Measurements from ENCODE around the gene CADM2.
"Not testable (repeated sequence)": the region's sequence is repeated elsewhere in the genome, so short reads cannot be mapped to it uniquely, and the experiment has no call there.

The CADM2 gene

DNA sequence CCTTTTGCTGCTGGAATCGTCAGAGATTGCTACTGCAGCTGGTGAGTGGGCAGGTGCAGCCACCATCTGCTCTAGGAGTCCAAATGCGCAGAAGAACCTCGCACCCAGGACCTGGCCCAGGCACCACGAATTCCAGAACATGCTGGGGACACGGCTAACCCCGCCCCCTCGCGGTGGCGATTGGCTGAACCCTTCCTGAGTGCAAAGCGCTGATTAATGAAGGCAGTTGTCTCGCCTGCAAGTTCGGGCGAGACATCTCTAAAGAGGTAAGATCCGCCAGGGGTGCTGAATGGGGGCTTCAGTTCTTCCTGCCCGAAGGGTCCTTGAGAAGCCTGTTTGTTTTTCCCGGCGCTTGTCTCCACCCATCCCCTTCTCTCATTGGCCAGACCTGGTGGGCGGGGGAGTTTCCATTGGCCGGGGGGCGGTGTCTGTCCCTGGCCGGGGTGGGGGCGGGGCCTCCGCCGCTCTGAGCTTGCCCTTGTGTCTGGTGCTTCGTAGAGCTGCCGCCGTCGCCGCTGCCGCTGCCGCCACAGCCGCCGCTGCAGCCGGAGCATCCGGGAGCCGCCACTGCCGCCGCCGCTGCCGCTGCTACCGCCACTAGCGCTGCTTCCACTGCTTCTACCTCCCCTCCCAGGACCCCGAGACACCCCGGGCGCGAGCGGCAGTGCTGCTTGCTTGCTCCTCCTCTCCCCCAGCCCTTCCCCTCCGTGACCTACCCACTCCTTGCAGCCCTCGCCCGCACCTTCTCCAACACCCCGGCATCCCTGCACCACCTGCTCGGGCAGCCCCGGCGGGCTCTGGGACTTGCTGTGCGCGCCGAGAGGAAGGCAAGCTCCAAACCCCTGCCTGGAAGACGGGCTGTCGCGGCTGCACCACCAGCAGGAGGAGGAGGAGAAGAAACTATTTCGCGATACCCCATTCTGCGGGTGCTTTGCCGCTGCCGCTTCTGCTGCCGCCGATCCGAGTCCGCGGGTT lies at the start of gene CADM2:
Gene CADM2 (plus strand): TSS at position 495 of the 975 bp plus-strand sequence.
- DNase-seq (ENCODE audit: low read depth, low spot score) = peak; percentile 42

DNA sequence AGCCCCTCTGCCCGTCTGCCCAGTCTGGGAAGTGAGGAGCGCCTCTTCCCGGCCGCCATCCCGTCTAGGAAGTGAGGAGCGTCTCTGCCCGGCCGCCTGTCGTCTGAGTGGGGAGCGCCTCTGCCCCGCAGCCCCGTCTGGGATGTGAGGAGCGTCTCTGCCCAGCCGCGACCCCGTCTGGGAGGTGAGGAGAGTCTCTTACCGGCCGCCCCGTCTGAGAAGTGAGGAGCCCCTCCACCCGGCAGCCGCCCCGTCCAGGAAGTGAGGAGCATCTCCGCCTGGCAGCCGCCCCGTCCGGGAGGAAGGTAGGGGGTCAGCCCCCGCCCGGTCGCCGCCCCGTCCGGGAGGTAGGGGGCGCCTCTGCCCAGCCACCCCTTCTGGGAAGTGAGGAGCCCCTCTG lies 40.2 kb upstream of the CADM2 start:
- not testable (repeated sequence) for DNase-seq (ENCODE audit: low read depth, low spot score)

DNA sequence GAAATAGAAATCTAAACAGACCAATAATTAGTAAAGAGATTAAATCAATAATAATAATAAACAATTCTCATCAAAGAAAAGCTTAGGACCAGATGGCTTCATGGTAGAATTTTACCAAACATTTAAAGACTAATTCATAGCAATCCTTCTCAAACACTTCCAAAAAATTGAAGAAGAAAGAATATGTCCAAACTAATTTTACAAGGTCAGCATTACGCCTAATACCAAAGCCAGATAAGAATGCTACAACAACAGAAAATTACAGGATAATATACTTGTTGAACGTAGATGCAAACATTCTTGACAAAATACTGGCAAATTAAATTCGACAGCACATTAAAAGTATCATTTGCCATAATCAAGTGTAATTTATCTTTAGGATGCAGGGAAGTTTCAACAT lies 36.1 kb upstream of the CADM2 start:
- no peak for DNase-seq (ENCODE audit: low read depth, low spot score)

DNA sequence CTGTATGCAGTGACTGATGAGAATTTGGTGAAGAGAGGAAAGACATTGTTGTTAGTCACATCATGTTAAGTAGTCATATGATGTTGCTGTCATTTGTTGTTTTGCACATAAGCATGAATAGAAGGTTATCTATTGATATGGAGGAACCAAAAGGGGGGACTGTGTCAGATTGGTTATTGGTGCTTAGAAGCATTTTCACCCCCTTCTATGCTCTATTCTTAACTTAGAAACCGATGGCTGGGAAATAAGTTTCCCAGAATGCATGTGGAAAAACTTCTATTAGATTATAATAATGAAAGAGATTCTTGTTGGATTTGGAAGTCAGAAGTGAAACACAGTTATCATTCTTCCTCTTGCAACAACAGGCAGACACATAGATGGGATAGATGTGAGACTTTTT lies 33.2 kb upstream of the CADM2 start:
- DNase-seq (ENCODE audit: low read depth, low spot score) = no peak

DNA sequence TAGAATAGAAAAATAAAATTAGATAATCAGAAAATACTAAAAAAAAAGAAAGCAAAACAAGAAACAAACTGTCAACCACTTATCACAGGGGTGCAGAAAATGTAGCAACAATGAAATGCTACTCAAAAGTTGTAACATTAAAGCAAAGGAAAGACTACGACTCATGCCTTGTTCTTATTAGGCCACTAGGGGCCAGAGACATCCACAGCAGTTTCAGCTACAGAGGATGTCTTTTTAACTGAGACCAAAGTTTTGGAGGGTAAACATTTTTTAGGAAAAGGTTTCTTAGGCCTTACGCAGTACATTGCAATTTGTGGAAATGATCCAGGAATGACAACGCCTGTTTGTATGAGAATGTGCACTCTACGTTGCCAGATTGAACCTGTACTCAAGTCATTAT lies 15.4 kb upstream of the CADM2 start:
- no peak for DNase-seq (ENCODE audit: low read depth, low spot score)

DNA sequence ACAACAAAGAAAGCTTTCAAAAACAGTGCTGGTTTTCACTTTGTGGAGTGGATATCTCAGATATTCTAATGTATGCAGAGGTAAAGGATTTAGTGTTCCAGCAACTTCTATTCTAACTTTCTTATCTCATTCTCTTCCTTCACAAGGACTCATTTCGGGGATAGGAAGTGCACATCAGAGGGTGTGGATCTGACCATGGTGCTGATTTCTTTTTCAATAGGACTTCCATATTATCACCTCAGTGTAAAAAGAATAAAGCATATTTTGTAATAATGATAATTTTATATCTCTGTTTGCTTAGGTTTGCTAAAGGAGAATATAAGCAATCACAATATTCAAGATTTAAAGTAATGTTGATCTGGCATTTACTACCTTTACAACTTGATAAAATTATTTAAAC lies 12.5 kb upstream of the CADM2 start:
- DNase-seq (ENCODE audit: low read depth, low spot score) = no peak

DNA sequence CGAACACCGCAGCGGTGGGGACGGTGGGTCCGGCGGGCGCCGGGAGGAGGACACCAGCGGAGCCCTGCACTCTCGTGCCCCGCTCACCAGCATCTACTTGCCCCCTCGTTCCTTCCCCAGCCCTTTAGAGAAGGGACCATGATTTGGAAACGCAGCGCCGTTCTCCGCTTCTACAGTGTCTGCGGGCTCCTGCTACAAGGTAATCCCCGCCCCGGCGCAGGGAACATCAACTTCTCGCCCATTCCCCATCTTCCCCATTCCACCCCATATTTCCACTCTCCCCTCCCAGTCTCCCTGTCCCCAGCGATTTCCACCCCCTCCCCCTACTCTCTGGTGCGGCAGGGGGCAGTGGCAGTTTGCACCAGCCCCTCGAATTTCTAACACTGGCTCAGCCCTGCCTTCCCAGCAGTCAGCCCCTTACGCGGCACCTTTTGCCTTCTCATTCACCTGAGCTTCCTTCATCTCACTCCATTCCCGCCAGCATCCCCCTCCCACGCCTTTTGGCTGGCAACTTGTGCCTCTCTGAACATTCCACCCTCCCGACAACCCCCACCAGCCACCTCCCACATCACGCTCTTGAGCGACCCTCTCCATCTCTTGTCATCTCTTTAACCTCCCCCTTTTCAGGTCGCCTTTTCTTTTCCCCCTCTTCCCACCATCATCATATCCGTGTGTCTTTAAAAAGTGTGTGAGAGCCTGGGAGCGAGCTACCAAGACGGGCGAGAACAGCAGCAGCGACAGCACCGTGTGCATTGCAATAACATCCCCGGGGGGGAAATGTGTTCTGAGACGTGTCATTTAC lies 882 bp downstream of the CADM2 start:
- no peak for DNase-seq (ENCODE audit: low read depth, low spot score)

DNA sequence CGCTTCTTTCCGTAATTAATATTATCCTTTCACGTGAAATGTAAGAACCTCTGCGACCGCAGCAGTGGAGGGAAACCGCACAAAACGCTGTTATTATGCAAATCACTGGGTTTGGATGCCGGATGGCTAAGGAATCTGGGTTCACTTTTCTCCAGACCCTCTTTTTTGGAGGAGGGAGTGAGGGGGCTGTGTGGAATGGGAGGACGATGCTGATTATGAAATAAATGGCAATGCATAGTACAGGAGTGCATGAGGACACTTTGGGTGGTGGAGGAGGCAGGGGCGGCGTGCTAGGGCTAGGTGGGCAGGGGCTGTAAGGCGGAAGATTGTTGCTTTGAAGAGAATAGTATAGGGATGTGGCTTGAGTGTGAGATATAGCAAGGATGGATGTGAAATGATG lies 1.8 kb downstream of the CADM2 start:
- DNase-seq (ENCODE audit: low read depth, low spot score) = no peak

DNA sequence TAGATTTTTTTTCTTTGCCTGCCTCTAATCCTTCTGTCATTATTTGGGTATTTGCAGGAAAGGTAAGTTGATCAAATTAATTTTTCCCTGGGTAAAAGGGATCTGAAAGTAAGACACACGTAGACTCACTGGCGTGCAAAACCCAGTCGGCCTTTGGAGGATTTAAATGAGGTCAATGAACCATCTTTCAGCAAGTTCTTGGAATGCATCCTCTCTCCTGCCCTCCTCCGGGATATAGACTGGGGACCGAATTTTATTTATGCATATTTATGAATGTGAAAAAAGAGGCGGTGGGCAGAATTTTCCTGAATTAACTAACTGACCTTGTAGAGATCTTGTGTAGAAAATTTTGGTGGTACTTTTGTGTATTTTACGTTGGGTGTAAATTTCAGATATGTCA lies 2.2 kb downstream of the CADM2 start:
- DNase-seq (ENCODE audit: low read depth, low spot score) = no peak

DNA sequence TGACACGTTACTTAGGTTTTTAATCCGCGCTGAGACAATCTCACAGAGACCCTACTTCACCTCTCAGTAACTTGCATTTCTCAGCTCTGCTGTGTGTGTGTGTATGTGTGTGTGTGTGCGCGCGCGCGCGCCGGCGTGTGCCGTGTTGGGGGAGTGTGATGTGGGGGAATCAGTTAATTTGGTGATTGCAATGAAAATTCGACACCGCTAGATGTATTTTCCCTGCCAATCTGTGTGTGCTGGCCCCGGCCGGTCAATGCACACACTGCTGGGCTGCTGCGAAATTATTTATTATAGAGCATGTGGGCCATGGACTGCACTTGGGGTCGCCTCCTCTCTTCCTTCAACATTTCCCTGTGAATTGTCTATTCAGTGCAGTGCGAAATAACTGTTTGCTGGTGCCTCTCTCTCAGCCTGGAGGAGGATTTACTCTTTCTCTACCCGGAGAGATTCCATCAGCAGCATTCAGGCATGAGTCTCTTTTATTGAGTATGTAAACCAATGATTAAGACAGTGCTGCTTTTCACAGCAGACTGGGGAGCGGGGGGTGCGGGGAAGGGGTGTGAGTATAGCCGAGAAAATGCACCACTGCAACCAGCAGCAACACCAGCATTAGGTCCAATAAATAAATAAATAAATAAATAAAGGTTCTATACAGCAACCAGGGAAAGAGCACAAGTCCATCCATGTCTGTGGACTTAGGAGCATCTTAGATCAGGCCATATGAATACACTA lies 2.9 kb downstream of the CADM2 start:
- DNase-seq (ENCODE audit: low read depth, low spot score) = no peak

DNA sequence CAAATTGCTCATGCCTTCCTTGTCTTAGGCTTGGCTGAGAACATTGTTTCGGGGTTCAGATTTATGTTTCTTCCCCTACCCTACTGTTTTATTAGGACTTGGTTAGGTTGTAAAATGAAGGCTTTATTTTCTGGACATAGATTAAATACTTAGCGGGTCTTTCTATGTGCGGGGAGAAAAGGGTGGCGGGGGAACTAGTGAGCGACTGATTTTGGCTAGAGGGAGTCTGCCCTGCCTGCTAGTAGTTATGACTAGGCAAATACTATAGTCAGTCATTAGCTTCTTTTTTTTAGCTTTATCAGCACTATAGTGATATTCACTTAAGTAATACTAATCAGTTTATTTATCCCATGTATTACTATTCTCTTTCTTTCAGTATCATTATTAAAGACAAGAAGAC lies 3.6 kb downstream of the CADM2 start:
- no peak for DNase-seq (ENCODE audit: low read depth, low spot score)

DNA sequence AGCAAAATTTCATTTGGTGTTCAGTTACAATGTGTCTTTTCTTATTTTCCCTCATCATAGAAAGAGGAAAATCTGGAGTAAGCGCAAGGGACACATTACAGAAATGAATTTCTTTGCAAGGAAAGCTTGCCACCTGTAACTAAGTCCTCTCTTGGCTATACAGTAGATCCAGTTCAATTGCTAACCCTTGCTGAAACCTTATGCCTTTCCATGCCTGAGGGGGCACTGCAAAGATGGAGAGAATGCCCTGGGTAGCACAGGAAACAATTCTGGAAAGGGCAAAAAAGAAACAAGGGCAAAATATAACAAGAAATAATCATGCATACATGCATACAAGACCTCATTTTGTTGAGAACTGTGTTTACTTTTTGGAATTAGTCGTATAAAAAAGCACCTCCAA lies 4.3 kb downstream of the CADM2 start:
- DNase-seq (ENCODE audit: low read depth, low spot score) = no peak

DNA sequence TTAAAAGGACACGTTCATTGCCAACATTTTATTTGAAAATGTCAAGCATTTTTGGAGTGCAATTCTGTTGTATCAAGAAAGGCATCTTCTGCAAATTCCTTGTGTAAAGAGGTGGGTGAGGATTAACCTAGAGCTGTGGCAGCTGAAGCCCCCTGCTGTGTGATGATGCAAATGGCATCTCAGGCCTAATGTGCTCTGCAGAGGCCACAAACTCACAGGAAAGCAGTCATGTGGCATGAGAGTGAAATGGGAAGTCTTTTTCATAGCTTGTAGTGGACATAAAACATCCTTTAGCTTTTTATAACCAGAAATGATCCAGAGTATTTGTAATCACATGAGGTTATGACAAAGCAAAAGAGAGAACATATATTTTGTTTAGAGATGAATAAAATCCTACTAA lies 6.4 kb downstream of the CADM2 start:
- no peak for DNase-seq (ENCODE audit: low read depth, low spot score)

DNA sequence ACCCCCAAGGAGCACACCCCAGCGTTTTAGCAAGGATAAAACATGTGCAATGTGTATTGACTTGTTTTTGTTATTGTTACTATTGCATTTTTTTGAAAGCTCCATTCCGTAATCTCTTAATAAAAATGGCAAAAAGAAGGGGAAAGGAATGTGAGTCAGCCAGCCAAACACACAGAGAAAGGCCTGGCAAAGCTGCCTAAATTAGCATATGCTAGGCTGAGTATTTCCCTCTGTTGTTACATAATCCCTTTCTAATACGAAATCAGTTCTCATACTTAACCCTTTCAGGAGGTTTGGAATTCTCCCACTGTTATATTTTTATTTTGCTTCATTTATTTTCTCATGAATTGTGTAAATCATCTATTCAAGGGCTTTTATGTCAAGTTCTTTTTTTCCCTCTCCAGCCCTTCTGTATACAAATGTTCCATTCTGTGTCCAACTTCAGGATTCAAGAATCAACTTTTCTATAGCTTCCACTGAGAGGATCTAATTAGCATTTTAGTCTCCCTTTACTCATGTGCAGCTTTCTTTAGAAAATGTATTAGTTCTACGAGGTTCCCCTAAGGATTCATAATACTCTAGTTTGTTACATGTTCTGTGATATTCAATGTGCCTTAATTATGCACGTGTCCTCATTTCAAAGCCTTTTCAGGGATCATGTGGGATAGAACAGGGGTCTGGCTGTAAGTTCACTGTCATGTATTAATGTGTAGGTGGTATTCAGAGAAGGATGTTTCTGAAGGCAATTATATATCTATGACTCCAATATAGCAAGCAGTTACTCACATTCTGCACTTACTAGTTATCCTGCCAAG lies 9.2 kb downstream of the CADM2 start:
- no peak for DNase-seq (ENCODE audit: low read depth, low spot score)

DNA sequence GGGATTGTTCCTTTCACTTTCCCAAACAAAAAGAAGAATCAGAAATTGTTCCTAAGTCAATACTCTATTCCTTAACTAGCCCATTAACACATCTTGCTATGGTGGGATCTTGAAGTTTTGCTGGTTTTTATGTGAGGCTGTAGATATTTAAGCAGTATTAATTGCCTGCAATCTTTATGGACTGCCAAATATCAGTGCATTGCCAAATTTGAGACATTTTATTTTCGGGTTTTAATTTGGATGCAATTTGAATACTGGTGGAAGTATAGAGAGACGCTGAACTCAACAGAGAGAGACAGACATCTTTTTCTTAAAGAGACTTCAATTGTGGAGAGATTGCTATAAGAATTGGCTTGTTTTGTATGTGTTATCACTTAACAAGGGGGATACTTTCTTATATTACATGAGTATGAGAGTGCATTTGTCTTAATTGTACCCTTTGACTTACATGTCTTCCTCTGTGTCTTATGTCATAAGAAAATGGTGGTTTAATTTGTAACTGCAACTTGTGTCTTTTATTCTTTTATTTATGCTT lies 10.0 kb downstream of the CADM2 start:
- DNase-seq (ENCODE audit: low read depth, low spot score) = no peak

DNA sequence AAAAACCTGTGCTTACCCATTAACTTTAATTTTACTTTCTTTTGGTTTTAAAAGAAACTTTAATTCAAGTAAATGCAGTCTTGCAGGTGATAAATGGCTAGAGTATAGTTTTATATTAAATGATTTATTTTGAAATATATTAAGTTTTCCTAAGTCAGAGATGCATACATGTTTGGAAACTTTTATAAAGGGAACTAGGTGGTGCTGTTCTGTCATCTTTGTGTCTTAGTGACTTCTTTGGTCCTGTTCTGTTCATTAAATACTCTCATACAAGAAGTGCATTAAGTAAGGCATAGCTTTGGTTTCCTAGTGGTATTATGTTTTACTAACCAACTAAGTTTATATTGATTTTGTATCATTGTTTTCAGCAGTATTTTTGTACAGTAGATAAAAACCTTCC lies 15.6 kb downstream of the CADM2 start:
- no peak for DNase-seq (ENCODE audit: low read depth, low spot score)

DNA sequence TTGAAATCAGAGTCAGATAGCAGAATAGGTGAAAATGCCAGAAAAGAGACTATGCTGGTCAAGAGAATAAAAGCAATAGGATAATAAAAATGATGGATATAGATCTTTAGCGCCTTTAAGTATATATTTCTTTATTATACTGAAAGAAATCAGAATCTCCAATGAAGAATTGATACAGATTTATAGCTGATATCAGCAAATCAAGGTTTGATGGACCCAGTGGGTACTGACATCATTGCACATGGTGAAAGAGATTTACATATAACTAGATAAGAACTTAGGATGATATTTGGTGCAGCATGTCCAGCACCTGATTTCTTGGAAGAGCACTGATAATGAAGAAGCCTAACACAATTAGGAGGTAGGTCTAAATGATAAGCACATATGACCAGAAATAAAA lies 18.2 kb downstream of the CADM2 start:
- no peak for DNase-seq (ENCODE audit: low read depth, low spot score)

DNA sequence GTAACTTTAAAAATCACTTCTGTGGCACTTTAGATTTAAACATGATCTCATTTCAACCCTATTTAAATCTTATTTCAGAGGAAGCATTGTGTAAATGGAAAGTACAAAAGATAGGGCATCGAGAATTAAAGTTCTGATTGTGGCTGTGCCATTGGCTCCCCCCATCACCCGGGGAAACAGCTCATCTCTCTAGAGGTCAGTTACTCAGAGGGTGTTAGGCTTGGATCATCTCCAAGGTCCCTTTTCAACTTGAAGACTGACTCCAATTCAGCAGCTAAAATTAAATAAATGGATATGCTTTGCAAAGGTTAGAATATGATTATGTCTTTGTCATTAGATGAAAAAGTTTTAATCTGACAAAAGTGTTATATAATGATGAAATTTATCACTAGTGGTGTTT lies 20.1 kb downstream of the CADM2 start:
- no peak for DNase-seq (ENCODE audit: low read depth, low spot score)

DNA sequence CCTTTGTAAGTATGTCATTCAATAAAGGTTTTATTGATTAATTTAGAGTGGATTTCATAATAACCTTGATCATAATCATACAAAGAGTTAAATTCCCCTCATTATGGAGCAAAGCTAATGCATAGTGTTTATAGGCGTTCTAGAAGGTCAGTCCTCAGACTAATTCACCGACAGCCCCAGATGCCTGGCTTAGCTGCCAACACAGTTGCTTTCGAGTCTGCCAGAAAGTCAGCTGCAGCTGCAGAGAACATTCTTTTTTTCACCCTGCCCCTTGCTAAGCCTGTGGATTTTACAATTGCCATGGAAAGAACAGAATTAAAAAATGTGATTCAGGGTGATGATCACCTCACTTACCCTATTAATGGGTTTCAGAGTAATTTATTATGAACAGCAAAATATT lies 21.2 kb downstream of the CADM2 start:
- no peak for DNase-seq (ENCODE audit: low read depth, low spot score)

DNA sequence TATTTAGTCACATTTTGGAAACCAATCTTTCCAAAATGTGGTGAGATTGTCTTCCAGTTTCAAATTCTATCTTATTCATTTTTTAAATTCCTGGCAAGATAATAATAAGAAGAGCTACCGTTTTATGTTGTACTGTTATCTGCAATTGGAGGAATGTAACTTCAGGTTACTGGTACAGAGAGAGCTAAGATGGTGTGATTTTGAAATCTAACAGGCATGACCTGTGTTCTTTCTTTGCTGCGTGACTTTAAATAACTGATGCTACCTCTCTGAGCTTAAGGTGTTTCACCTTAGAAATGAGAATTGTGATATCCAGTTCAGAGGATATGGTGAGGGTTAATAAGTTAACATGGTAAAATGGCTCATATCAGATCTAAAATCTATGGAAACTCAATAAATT lies 21.7 kb downstream of the CADM2 start:
- DNase-seq (ENCODE audit: low read depth, low spot score) = no peak

DNA sequence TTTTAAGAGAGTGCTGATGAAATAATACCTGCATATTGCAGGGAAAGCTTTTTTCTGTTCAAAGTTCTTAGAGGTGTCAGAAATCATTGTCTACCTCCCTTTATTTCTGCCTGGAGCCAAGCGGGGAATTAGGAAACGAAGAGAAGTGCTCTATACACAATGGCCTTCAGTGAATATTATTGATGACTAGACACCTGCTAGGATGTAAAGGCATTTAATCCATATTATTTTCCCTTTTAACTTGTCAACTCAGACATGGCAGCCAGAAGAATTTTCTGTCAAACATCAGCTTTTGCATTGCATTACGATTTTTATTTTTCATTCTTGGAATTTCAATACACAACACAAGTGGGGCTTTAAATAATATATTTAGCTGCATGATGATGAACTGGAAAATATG lies 24.7 kb downstream of the CADM2 start:
- DNase-seq (ENCODE audit: low read depth, low spot score) = no peak

All from activated naive CD8-positive, alpha-beta T cell treated with anti-CD3 and anti-CD28 coated beads, Interleukin-2, amount 50 U/mL, for 16 hours (primary cell).